ENCODE data around the gene HAO2. TPM values are rescaled to one million over a fixed set of nuclear protein-coding genes. Genes with fewer than 3 reads are reported as not detected.

The HAO2 gene
- total RNA-seq = not detected in 2 replicates

GRCh38 chr1:119368554-119368953 is at the start of gene HAO2:
Gene HAO2 (plus strand): TSS chr1:119368785. CDS start chr1:119381086, 12,301 bp downstream.
- DNase-seq = no peak
- H3K27ac Mint-ChIP-seq = no peak within 1 kb of the TSS
- no peaks in the 10 kb centered on the region for H3K36me3 Mint-ChIP-seq (ENCODE audit: low read depth)
- intact Hi-C loops (cut with micrococcal nuclease) = loop anchor here (5.0 kb wide), 1 partner anchor 81 kb away; no protein-coding TSS in a partner anchor
- H3K9me3 Mint-ChIP-seq = no peaks in the 10 kb centered on the region
- no peaks in the 10 kb centered on the region for H3K4me1 Mint-ChIP-seq
- no peak within 1 kb of the TSS for H3K4me3 Mint-ChIP-seq
- peaks cover 10% of the 10 kb centered on the region for H3K27me3 Mint-ChIP-seq

- Mint-ChIP-seq H3K27ac (no peak overlapping the region), H3K4me3 (no peak overlapping the region), H3K4me1 (peaks cover 9% of the 10 kb centered on the region), H3K9me3 (no peaks in the 10 kb centered on the region), H3K36me3 (ENCODE audit: low read depth) (no peaks in the 10 kb centered on the region), H3K27me3 (no peaks in the 10 kb centered on the region)
- intact Hi-C loops (cut with micrococcal nuclease) = no loop called here
- no peak for DNase-seq
Measured at GRCh38 chr1:119320100-119320499, 48.5 kb upstream of the HAO2 start.

- H3K4me3 Mint-ChIP-seq = no peak overlapping the region
- no peaks in the 10 kb centered on the region for H3K36me3 Mint-ChIP-seq (ENCODE audit: low read depth)
- peaks cover 11% of the 10 kb centered on the region for H3K4me1 Mint-ChIP-seq
- intact Hi-C loops (cut with micrococcal nuclease) = no loop called here
- no peaks in the 10 kb centered on the region for H3K9me3 Mint-ChIP-seq
- H3K27me3 Mint-ChIP-seq = peaks cover 3% of the 10 kb centered on the region
- H3K27ac Mint-ChIP-seq = no peak overlapping the region
- no peak for DNase-seq
Measured at GRCh38 chr1:119321666-119322419, 46.7 kb upstream of the HAO2 start.

GRCh38 chr1:119323216-119323982 is 45.2 kb upstream of the HAO2 start:
- Mint-ChIP-seq H3K4me1 (peaks cover 20% of the 10 kb centered on the region), H3K4me3 (no peak overlapping the region), H3K27ac (no peak overlapping the region), H3K36me3 (ENCODE audit: low read depth) (no peaks in the 10 kb centered on the region), H3K27me3 (peaks cover 7% of the 10 kb centered on the region), H3K9me3 (no peaks in the 10 kb centered on the region)
- intact Hi-C loops (cut with micrococcal nuclease) = no loop called here
- no peak for DNase-seq

GRCh38 chr1:119324198-119324597 is 44.4 kb upstream of the HAO2 start:
- Mint-ChIP-seq H3K4me3 (no peak overlapping the region), H3K27me3 (peaks cover 10% of the 10 kb centered on the region), H3K36me3 (ENCODE audit: low read depth) (no peaks in the 10 kb centered on the region), H3K9me3 (no peaks in the 10 kb centered on the region), H3K4me1 (peaks cover 20% of the 10 kb centered on the region), H3K27ac (no peak overlapping the region)
- no peak for DNase-seq
- intact Hi-C loops (cut with micrococcal nuclease) = no loop called here

- Mint-ChIP-seq H3K4me3 (peak overlapping the region; percentile 79), H3K27ac (no peak overlapping the region), H3K36me3 (ENCODE audit: low read depth) (no peaks in the 10 kb centered on the region), H3K27me3 (peaks cover 10% of the 10 kb centered on the region), H3K9me3 (no peaks in the 10 kb centered on the region), H3K4me1 (peaks cover 20% of the 10 kb centered on the region)
- intact Hi-C loops (cut with micrococcal nuclease) = no loop called here
- DNase-seq = no peak
Measured at GRCh38 chr1:119326251-119326650, 42.3 kb upstream of the HAO2 start.

GRCh38 chr1:119327094-119327449 is 41.5 kb upstream of the HAO2 start:
- H3K4me3 Mint-ChIP-seq = peak overlapping the region; percentile 79
- no peaks in the 10 kb centered on the region for H3K9me3 Mint-ChIP-seq
- peak; percentile 60 for DNase-seq

GRCh38 chr1:119327450-119328155 is 41.0 kb upstream of the HAO2 start:
- no peak overlapping the region for H3K27ac Mint-ChIP-seq
- no peaks in the 10 kb centered on the region for H3K9me3 Mint-ChIP-seq
- H3K4me3 Mint-ChIP-seq = peak overlapping the region; percentile 79
- H3K27me3 Mint-ChIP-seq = peaks cover 10% of the 10 kb centered on the region
- H3K4me1 Mint-ChIP-seq = peaks cover 20% of the 10 kb centered on the region
- DNase-seq = peak; percentile 63
- H3K36me3 Mint-ChIP-seq (ENCODE audit: low read depth) = no peaks in the 10 kb centered on the region
- intact Hi-C loops (cut with micrococcal nuclease) = no loop called here

More at GRCh38 chr1:119327094-119327449, 41.5 kb upstream of the HAO2 start:
- intact Hi-C loops (cut with micrococcal nuclease) = no loop called here
- Mint-ChIP-seq H3K27me3 (peaks cover 10% of the 10 kb centered on the region), H3K36me3 (ENCODE audit: low read depth) (no peaks in the 10 kb centered on the region), H3K27ac (no peak overlapping the region), H3K4me1 (peaks cover 20% of the 10 kb centered on the region)

- intact Hi-C loops (cut with micrococcal nuclease) = no loop called here
- Mint-ChIP-seq H3K27ac (no peak overlapping the region), H3K4me1 (peaks cover 12% of the 10 kb centered on the region), H3K4me3 (no peak overlapping the region), H3K27me3 (peaks cover 10% of the 10 kb centered on the region), H3K36me3 (ENCODE audit: low read depth) (no peaks in the 10 kb centered on the region), H3K9me3 (no peaks in the 10 kb centered on the region)
- no peak for DNase-seq
Measured at GRCh38 chr1:119329541-119330461, 38.8 kb upstream of the HAO2 start.

GRCh38 chr1:119330466-119331189 is 38.0 kb upstream of the HAO2 start:
- H3K4me3 Mint-ChIP-seq = no peak overlapping the region
- no peak overlapping the region for H3K27ac Mint-ChIP-seq
- peaks cover 10% of the 10 kb centered on the region for H3K27me3 Mint-ChIP-seq
- no peaks in the 10 kb centered on the region for H3K36me3 Mint-ChIP-seq (ENCODE audit: low read depth)
- no peaks in the 10 kb centered on the region for H3K9me3 Mint-ChIP-seq
- peaks cover 12% of the 10 kb centered on the region for H3K4me1 Mint-ChIP-seq
- no peak for DNase-seq
- intact Hi-C loops (cut with micrococcal nuclease) = no loop called here

- intact Hi-C loops (cut with micrococcal nuclease) = no loop called here
- H3K9me3 Mint-ChIP-seq = no peaks in the 10 kb centered on the region
- peaks cover 7% of the 10 kb centered on the region for H3K27me3 Mint-ChIP-seq
- no peak for DNase-seq
- H3K4me1 Mint-ChIP-seq = peaks cover 9% of the 10 kb centered on the region
- H3K27ac Mint-ChIP-seq = no peak overlapping the region
- no peak overlapping the region for H3K4me3 Mint-ChIP-seq
- no peaks in the 10 kb centered on the region for H3K36me3 Mint-ChIP-seq (ENCODE audit: low read depth)
Measured at GRCh38 chr1:119331190-119331515, 37.4 kb upstream of the HAO2 start.

GRCh38 chr1:119331915-119332314 is 36.7 kb upstream of the HAO2 start:
- Mint-ChIP-seq H3K27ac (no peak overlapping the region), H3K4me3 (no peak overlapping the region), H3K36me3 (ENCODE audit: low read depth) (no peaks in the 10 kb centered on the region), H3K9me3 (no peaks in the 10 kb centered on the region), H3K4me1 (peaks cover 9% of the 10 kb centered on the region), H3K27me3 (peaks cover 7% of the 10 kb centered on the region)
- no peak for DNase-seq
- intact Hi-C loops (cut with micrococcal nuclease) = no loop called here

GRCh38 chr1:119332622-119333021 is 36.0 kb upstream of the HAO2 start:
- Mint-ChIP-seq H3K36me3 (ENCODE audit: low read depth) (no peaks in the 10 kb centered on the region), H3K27ac (no peak overlapping the region), H3K4me1 (peaks cover 3% of the 10 kb centered on the region), H3K9me3 (no peaks in the 10 kb centered on the region), H3K27me3 (peaks cover 5% of the 10 kb centered on the region), H3K4me3 (no peak overlapping the region)
- no peak for DNase-seq
- intact Hi-C loops (cut with micrococcal nuclease) = no loop called here

Measured in activated CD4-positive, alpha-beta T cell treated with anti-CD3 and anti-CD28 coated beads, Interleukin-2, amount 10 ng/mL, durations not matched to agents 24 days and 14 days (primary cell).